ENCODE data around the gene TRDMT1.

TRDMT1 gene

GRCh38 chr10:17120694-17121093, 80.8 kb downstream of the TRDMT1 start:
- Histone ChIP-seq H2BK120ac (ENCODE audit: low read depth, low read length) (no peak overlapping the region), H3K9ac (ENCODE audit: low read length) (no peak overlapping the region), H2BK15ac (ENCODE audit: low read depth, poor library complexity, severe bottlenecking) (no peak overlapping the region), H3K4me3 (ENCODE audit: insufficient read depth in 1 of 2, low read depth in 1 of 2, low read length in 2 of 2) (no peak overlapping the region), H3K4me2 (ENCODE audit: low read length, poor library complexity, severe bottlenecking) (no peak overlapping the region), H4K91ac (ENCODE audit: low read length) (no peak overlapping the region), H4K8ac (ENCODE audit: low read length) (no peak overlapping the region), H3K18ac (ENCODE audit: low read depth in 1 of 2, low read length in 2 of 2) (no peak overlapping the region), H2BK5ac (ENCODE audit: low read depth, low read length, poor library complexity, severe bottlenecking) (no peak overlapping the region), H3K23ac (ENCODE audit: low read length in 2 of 2) (no peak overlapping the region), H2BK12ac (ENCODE audit: low read length in 2 of 2) (no peak overlapping the region), H3K27me3 (ENCODE audit: control insufficient read depth in 1 of 2, insufficient read depth in 1 of 2, low read length in 2 of 2) (no peaks in the 10 kb centered on the region), H2AK5ac (ENCODE audit: low read length, severe bottlenecking) (no peak overlapping the region), H3K4me1 (ENCODE audit: control insufficient read depth, insufficient read depth, low read depth, low read length) (peaks cover 3% of the 10 kb centered on the region), H3K9me3 (ENCODE audit: control insufficient read depth, low read length) (no peaks in the 10 kb centered on the region), H3K4ac (ENCODE audit: low read depth in 1 of 2, low read length in 2 of 2) (no peak overlapping the region), H3K14ac (ENCODE audit: low read length in 2 of 2) (no peak overlapping the region), H3K27ac (ENCODE audit: low read length, poor library complexity, severe bottlenecking) (no peak overlapping the region), H2AFZ (ENCODE audit: low read depth, low read length) (no peak overlapping the region), H3K36me3 (ENCODE audit: control insufficient read depth in 1 of 2, insufficient read depth in 2 of 2, low read depth in 1 of 2, low read length in 2 of 2) (no peaks in the 10 kb centered on the region), H3K79me1 (replicated peaks; ENCODE audit: low read length, poor library complexity, severe bottlenecking) (no peaks in the 10 kb centered on the region)
- DNase-seq = no peak
- WGBS = 20% methylated on average over 1 of the region's 3 CpGs

GRCh38 chr10:17119845-17120244, 81.6 kb downstream of the TRDMT1 start:
- Histone ChIP-seq H2BK12ac (ENCODE audit: low read length in 2 of 2) (no peak overlapping the region), H3K23ac (ENCODE audit: low read length in 2 of 2) (no peak overlapping the region), H3K14ac (ENCODE audit: low read length in 2 of 2) (no peak overlapping the region), H3K4me2 (ENCODE audit: low read length, poor library complexity, severe bottlenecking) (no peak overlapping the region), H3K79me1 (replicated peaks; ENCODE audit: low read length, poor library complexity, severe bottlenecking) (no peaks in the 10 kb centered on the region), H3K36me3 (ENCODE audit: control insufficient read depth in 1 of 2, insufficient read depth in 2 of 2, low read depth in 1 of 2, low read length in 2 of 2) (no peaks in the 10 kb centered on the region), H3K9me3 (ENCODE audit: control insufficient read depth, low read length) (no peaks in the 10 kb centered on the region), H2AK5ac (ENCODE audit: low read length, severe bottlenecking) (no peak overlapping the region), H3K4me3 (ENCODE audit: insufficient read depth in 1 of 2, low read depth in 1 of 2, low read length in 2 of 2) (no peak overlapping the region), H2BK15ac (ENCODE audit: low read depth, poor library complexity, severe bottlenecking) (no peak overlapping the region), H3K27me3 (ENCODE audit: control insufficient read depth in 1 of 2, insufficient read depth in 1 of 2, low read length in 2 of 2) (no peaks in the 10 kb centered on the region), H3K18ac (ENCODE audit: low read depth in 1 of 2, low read length in 2 of 2) (no peak overlapping the region), H4K8ac (ENCODE audit: low read length) (no peak overlapping the region), H3K9ac (ENCODE audit: low read length) (no peak overlapping the region), H4K91ac (ENCODE audit: low read length) (no peak overlapping the region), H2BK5ac (ENCODE audit: low read depth, low read length, poor library complexity, severe bottlenecking) (no peak overlapping the region), H3K27ac (ENCODE audit: low read length, poor library complexity, severe bottlenecking) (no peak overlapping the region), H3K4ac (ENCODE audit: low read depth in 1 of 2, low read length in 2 of 2) (no peak overlapping the region), H2BK120ac (ENCODE audit: low read depth, low read length) (no peak overlapping the region), H2AFZ (ENCODE audit: low read depth, low read length) (no peak overlapping the region), H3K4me1 (ENCODE audit: control insufficient read depth, insufficient read depth, low read depth, low read length) (peaks cover 7% of the 10 kb centered on the region)
- WGBS = 98% methylated on average over 3 of the region's 3 CpGs
- no peak for DNase-seq

GRCh38 chr10:17116193-17116592, 85.3 kb downstream of the TRDMT1 start:
- DNase-seq = no peak
- Histone ChIP-seq H3K4me1 (ENCODE audit: control insufficient read depth, insufficient read depth, low read depth, low read length) (peaks cover 3% of the 10 kb centered on the region), H3K4ac (ENCODE audit: low read depth in 1 of 2, low read length in 2 of 2) (no peak overlapping the region), H3K9ac (ENCODE audit: low read length) (no peak overlapping the region), H2AK5ac (ENCODE audit: low read length, severe bottlenecking) (no peak overlapping the region), H3K14ac (ENCODE audit: low read length in 2 of 2) (no peak overlapping the region), H3K79me1 (replicated peaks; ENCODE audit: low read length, poor library complexity, severe bottlenecking) (no peaks in the 10 kb centered on the region), H3K4me3 (ENCODE audit: insufficient read depth in 1 of 2, low read depth in 1 of 2, low read length in 2 of 2) (no peak overlapping the region), H3K27ac (ENCODE audit: low read length, poor library complexity, severe bottlenecking) (no peak overlapping the region), H3K4me2 (ENCODE audit: low read length, poor library complexity, severe bottlenecking) (no peak overlapping the region), H2BK12ac (ENCODE audit: low read length in 2 of 2) (no peak overlapping the region), H2BK15ac (ENCODE audit: low read depth, poor library complexity, severe bottlenecking) (no peak overlapping the region), H3K36me3 (ENCODE audit: control insufficient read depth in 1 of 2, insufficient read depth in 2 of 2, low read depth in 1 of 2, low read length in 2 of 2) (no peaks in the 10 kb centered on the region), H3K18ac (ENCODE audit: low read depth in 1 of 2, low read length in 2 of 2) (peak overlapping the region in 1 of 2 experiments; percentile 4), H2BK5ac (ENCODE audit: low read depth, low read length, poor library complexity, severe bottlenecking) (no peak overlapping the region), H3K23ac (ENCODE audit: low read length in 2 of 2) (no peak overlapping the region), H3K9me3 (ENCODE audit: control insufficient read depth, low read length) (no peaks in the 10 kb centered on the region), H2AFZ (ENCODE audit: low read depth, low read length) (no peak overlapping the region), H3K27me3 (ENCODE audit: control insufficient read depth in 1 of 2, insufficient read depth in 1 of 2, low read length in 2 of 2) (no peaks in the 10 kb centered on the region), H4K91ac (ENCODE audit: low read length) (no peak overlapping the region), H4K8ac (ENCODE audit: low read length) (no peak overlapping the region), H2BK120ac (ENCODE audit: low read depth, low read length) (no peak overlapping the region)
- WGBS = 95% methylated on average over 5 of the region's 5 CpGs

GRCh38 chr10:17115683-17116082, 85.8 kb downstream of the TRDMT1 start:
- Histone ChIP-seq H3K9me3 (ENCODE audit: control insufficient read depth, low read length) (no peaks in the 10 kb centered on the region), H2BK120ac (ENCODE audit: low read depth, low read length) (no peak overlapping the region), H2AFZ (ENCODE audit: low read depth, low read length) (no peak overlapping the region), H3K27me3 (ENCODE audit: control insufficient read depth in 1 of 2, insufficient read depth in 1 of 2, low read length in 2 of 2) (no peaks in the 10 kb centered on the region), H3K4me2 (ENCODE audit: low read length, poor library complexity, severe bottlenecking) (no peak overlapping the region), H3K18ac (ENCODE audit: low read depth in 1 of 2, low read length in 2 of 2) (peak overlapping the region in 1 of 2 experiments; percentile 8), H2AK5ac (ENCODE audit: low read length, severe bottlenecking) (no peak overlapping the region), H4K91ac (ENCODE audit: low read length) (no peak overlapping the region), H2BK12ac (ENCODE audit: low read length in 2 of 2) (no peak overlapping the region), H3K4me3 (ENCODE audit: insufficient read depth in 1 of 2, low read depth in 1 of 2, low read length in 2 of 2) (no peak overlapping the region), H3K23ac (ENCODE audit: low read length in 2 of 2) (no peak overlapping the region), H3K4me1 (ENCODE audit: control insufficient read depth, insufficient read depth, low read depth, low read length) (peaks cover 3% of the 10 kb centered on the region), H2BK15ac (ENCODE audit: low read depth, poor library complexity, severe bottlenecking) (no peak overlapping the region), H3K14ac (ENCODE audit: low read length in 2 of 2) (no peak overlapping the region), H3K27ac (ENCODE audit: low read length, poor library complexity, severe bottlenecking) (no peak overlapping the region), H4K8ac (ENCODE audit: low read length) (no peak overlapping the region), H3K36me3 (ENCODE audit: control insufficient read depth in 1 of 2, insufficient read depth in 2 of 2, low read depth in 1 of 2, low read length in 2 of 2) (no peaks in the 10 kb centered on the region), H3K9ac (ENCODE audit: low read length) (no peak overlapping the region), H2BK5ac (ENCODE audit: low read depth, low read length, poor library complexity, severe bottlenecking) (no peak overlapping the region), H3K4ac (ENCODE audit: low read depth in 1 of 2, low read length in 2 of 2) (no peak overlapping the region), H3K79me1 (replicated peaks; ENCODE audit: low read length, poor library complexity, severe bottlenecking) (no peaks in the 10 kb centered on the region)
- peak; percentile 37 for DNase-seq
- 42% methylated on average over 3 of the region's 5 CpGs for WGBS

Data from mesenchymal stem cell (in vitro differentiated cells and primary cell).